Colon (tissue), 2 donors: ENCODE results near the gene MAPK11.

ENCODE experiments used
- FAIRE-seq: peaks from 2 replicates; lab custom pipeline; 2012; peaks lifted over from hg19 to GRCh38; lab: Jason Lieb, UNC
- donor health status: control.
- donor health status: control.

MAPK11 gene

DNA sequence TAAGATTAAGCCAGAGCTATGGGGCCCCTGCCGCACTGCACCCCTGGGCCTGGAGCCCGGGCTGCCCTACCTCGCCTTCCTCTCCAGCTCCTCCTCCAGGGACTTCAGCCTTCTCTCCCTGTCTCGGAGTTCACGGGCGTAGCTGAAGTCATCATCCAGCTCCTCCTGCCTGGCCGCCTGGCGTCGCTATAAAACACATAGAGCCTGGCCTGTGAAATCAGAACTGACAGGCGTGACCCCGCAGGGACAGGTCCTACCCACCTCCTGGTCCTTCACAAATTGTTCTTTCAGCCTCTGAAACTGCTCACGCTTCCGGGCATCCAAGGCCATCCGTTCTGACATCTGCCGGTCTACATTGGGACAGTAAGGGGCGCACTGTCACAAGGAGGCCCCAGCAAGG lies 46.1 kb downstream of the MAPK11 start:
- FAIRE-seq, result no peak

DNA sequence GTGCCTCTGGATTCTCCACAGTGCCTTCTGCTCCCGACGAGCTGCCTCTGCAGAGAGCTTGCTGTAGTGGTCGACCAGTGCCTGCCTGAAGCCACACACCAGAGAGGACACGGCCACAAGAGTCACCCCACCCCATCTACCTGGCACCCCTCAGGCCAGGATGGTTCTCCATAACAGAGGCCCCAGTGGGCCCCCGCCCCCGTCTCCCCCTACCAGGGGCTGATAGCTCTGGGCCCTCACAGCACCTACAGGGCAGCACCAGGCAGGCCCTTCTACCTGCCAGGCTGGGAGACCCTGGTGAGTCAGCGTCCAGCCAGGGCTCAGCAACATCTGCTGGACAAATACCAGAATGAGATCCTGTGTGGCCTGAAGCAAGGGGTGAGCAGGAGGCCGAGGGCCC lies 47.7 kb downstream of the MAPK11 start:
- no peak for FAIRE-seq

DNA sequence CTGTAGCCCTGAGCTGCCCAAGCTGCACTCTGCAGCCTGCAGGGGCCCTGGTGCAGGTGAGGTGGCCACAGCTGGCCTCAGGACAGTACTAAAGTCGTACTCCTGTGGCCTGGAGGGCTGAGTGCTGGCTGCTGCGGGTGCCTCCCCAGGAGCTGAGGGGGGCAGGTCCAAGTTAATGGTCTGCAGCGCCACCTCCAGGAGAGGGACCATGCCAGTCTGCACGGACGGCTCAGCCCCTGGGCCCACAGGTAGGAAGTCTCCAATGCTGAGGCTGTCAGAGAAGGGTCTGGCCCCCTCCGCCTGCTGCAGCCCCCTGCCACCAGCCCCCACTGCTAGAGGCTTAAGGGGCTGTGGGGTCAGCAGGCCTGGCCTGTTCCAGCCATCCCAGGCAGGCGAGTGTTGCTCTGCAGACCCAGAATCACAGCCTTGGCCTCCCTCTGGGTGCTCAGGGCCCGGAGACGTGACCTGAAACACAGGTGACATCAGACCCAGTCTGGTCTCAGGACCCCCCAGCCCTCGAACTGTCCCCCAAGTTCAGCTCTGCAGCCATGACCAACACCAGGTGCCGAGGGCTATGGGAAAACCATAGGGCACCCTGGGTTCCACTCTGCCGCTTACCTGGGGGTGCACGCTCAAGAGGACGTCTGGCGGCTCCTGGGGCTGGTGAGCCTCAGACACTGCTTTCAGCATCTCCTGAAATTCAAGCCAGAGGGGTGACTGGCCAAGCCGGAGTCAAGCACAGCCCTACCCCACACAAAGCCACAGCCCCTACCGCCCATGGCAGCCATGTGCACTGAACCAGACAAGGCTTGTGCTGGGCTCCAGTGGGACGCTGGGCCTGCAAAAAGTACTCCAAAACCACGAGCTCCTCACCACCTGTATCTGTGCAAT lies 48.5 kb downstream of the MAPK11 start:
- no peak for FAIRE-seq

GRCh38 chr22:50220603-50221409 lies 49.4 kb downstream of the MAPK11 start:
- no peak for FAIRE-seq

- no peak for FAIRE-seq
Measured at GRCh38 chr22:50219800-50220602, 50.2 kb downstream of the MAPK11 start.

DNA sequence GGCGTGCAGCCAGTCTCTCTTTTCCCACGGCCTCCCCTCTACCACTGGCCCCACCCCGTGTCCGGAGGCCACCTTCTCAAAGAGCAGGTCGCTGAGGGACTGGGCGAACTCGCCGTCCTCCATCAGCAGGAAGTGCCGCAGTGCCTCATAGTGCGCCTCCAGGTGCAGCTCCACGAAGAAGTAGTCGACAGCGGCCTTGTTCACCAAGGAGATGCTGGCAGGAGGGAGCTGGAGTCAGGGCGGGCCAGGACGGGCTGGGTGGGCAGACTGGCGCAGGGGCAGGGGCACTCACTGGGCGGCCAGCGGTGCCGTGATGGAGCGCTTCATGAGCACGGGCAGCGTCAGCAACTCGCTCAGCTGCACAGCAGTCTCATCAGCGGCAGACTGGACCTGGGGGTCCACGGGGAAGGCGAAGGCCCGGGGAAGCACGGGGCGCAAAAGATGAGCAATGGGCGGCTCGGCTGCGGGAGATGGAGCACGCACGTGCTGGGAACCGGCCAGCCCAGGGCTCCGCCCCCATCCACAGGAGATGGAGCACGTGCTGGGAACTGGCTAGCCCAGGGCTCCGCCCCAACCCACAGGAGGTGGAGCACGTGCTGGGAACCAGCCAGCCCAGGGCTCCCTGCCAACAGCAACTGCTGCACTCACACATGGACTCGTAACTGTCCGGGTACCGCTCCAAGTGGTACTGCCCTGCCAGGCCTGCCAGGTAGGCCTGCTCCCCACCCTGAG lies 51.0 kb downstream of the MAPK11 start:
- FAIRE-seq, result no peak

DNA sequence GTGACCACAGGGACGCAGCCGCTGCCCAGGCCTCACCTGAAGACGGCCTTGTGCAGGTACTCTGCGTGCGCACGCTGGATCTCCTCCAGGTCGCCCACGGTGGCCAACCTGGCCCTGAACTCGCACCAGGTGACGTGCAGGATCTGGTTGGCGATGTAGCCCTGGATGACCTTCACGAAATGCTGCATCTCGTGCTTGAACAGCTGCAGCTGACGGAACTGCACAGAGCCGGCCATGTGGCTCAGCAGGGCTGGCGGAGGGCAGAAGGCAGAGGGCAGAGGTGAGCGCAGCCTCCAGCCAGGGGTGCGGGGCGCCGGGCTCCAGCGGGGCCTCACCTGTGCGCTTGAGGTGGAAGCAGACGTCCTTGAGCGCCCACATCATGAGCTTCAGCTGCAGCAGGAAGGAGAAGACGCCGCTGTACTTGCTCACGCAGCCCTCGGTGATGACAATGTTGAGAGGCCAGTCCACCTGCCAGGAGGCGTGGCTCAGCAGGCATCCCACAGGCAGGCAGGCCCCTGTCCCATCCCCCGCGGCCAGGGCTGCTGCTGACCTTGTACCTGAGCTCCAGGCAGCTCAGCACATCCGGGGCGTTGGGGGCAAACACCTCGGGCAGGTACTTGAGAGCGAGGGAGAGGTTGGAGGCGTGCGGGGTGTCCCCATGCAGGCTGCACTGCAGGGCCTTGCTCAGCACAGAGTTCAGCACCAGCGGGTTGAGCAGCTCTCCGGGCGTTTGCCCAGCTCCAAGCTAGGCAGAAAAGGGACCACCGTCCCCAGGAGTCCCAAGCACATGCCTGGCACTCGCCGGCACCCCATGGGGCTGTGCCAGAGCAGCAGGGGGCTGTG lies 51.8 kb downstream of the MAPK11 start:
- no peak for FAIRE-seq

DNA sequence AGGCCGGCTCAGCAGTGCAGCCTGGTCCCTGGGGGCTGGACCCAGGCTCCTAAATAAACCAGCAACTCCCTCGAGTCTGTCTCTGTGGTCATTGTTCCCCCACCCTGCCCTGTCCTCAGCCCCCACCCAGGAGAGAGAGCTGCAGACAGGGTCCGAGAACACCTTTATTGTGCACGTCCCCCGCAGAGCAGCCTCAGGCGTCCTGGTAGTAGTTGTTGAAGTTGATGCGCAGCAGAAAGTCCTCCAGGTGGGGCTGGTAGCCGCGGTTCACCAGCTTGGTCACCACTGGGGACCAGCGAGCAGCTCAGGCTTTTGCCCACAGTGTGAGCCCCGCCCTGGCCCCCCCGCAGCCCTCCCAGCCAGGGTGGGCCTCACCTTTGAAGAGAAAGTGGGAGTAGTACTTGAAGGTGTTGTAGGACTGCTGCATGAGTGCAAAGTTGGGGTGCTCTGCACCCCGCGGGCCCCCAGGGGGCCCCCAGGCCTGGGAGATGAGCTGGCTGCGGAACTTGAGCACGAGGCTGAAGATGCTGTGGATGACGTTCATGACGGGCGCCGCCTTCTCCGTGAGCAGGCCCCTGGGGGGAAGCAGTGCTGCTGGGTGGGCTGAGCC lies 52.5 kb downstream of the MAPK11 start:
- no peak for FAIRE-seq

- no peak for FAIRE-seq
Measured at GRCh38 chr22:50216684-50217520, 53.3 kb downstream of the MAPK11 start.

DNA sequence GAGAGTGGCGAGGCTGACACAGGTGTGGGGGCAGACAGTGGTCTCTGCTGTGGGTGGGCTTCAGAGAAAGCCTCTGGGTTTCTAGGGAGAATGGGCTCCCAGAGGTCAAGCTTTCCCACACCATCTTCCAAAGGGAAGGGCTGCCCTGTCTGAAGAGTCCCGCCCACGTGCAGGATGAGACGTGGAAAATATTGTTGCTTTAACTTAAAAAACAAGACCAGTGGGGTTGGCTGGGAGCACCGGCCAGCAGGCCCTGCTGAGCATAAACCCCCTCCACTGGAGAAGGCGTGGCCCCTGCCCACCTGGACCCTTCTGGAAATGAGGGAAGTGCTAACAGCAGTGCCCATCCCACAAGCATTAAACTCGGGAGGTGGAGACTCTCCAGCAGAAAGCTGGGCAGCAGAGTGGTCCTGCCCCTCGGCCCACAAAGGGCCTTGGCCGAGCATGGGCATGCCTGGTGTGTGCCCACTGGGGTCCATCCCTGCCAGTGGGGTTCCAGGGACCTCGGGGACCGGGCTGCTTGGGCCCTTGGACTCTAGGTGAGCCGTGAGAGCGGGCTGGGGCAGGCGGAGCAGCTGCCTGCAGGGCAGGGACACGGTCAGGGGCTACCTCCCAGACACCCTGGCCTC lies 54.0 kb downstream of the MAPK11 start:
- FAIRE-seq, result no peak

GRCh38 chr22:50215297-50216054 lies 54.7 kb downstream of the MAPK11 start:
- no peak for FAIRE-seq
